Effector memory CD8-positive, alpha-beta T cell (primary cell): ENCODE measurements around the gene RPEL1.
"Not testable (repeated sequence)": the region's sequence is repeated elsewhere in the genome, so short reads cannot be mapped to it uniquely, and the experiment has no call there.

Experiments
- ATAC-seq: fragments of 150-1000 bp; cut with Tn5 transposase; replicated peaks from 2 replicates; pipeline ENCODE4 v1.10.0; 2021; ENCODE audit warnings: mild to moderate bottlenecking, moderate library complexity
- DNase-seq, 3 experiments: peaks; one replicate each; pipeline ENCODE4 v3.0.0; 2021
- H3K27ac Mint-ChIP-seq, 2 donors: one replicate each; pipeline ENCODE4 v1.8.0; 2022; ENCODE audit warnings: mild to moderate bottlenecking in 2 of 2, mixed read lengths in 2 of 2, moderate library complexity in 2 of 2
- H3K27me3 Mint-ChIP-seq, 2 donors: one replicate each; pipeline ENCODE4 v1.8.0; 2022; ENCODE audit warnings: mixed read lengths in 2 of 2
- H3K36me3 Mint-ChIP-seq: one replicate; pipeline ENCODE4 v1.8.0; 2022; ENCODE audit warnings: mild to moderate bottlenecking, moderate library complexity, mixed read lengths; ENCODE audit not compliant: insufficient read depth
- H3K4me1 Mint-ChIP-seq, 2 donors: one replicate each; pipeline ENCODE4 v1.8.0; 2022; ENCODE audit warnings: low read depth in 2 of 2, mixed read lengths in 2 of 2
- H3K4me3 Mint-ChIP-seq, 2 donors: one replicate each; pipeline ENCODE4 v1.8.0; 2022; ENCODE audit warnings: mild to moderate bottlenecking in 2 of 2, mixed read lengths in 2 of 2, moderate library complexity in 2 of 2
- H3K9me3 Mint-ChIP-seq, 2 donors: one replicate each; pipeline ENCODE4 v1.8.0; 2022; ENCODE audit warnings: mixed read lengths in 2 of 2
- total RNA-seq, 9 experiments: gene quantifications; one replicate each; lab custom pipeline; 2026; lab: John Stamatoyannopoulos, UW

RPEL1 gene
- 0 to 0.49 (median 0.07) reads per million in 9 experiments for total RNA-seq

- not testable (repeated sequence) for ATAC-seq, H3K4me1 Mint-ChIP-seq, H3K36me3 Mint-ChIP-seq, H3K27ac Mint-ChIP-seq, H3K9me3 Mint-ChIP-seq, DNase-seq, H3K4me3 Mint-ChIP-seq
- peaks cover 21 to 24% of the 10 kb centered on the region in 2 donors for H3K27me3 Mint-ChIP-seq
These were observed at the start of gene RPEL1 for GRCh38 chr10:103245587-103245986. RPEL1 (plus strand) TSS chr10:103245887; CDS start chr10:103245997, 110 bp downstream.

GRCh38 chr10:103196516-103196915 lies 49.2 kb upstream of the RPEL1 start:
- no peak for ATAC-seq
- no peak overlapping the region for H3K27ac Mint-ChIP-seq
- no peak overlapping the region for H3K4me3 Mint-ChIP-seq
- no peaks in the 10 kb centered on the region for H3K9me3 Mint-ChIP-seq
- no peak for DNase-seq
- H3K4me1 Mint-ChIP-seq, result peaks cover 18 to 21% of the 10 kb centered on the region in 2 donors
- peaks cover 15% of the 10 kb centered on the region for H3K36me3 Mint-ChIP-seq
- no peaks in the 10 kb centered on the region for H3K27me3 Mint-ChIP-seq

- Mint-ChIP-seq H3K4me3 (no peak overlapping the region), H3K27me3 (no peaks in the 10 kb centered on the region), H3K27ac (no peak overlapping the region), H3K9me3 (no peaks in the 10 kb centered on the region), H3K4me1 (peaks cover 12 to 15% of the 10 kb centered on the region in 2 donors), H3K36me3 (peaks cover 11% of the 10 kb centered on the region)
- DNase-seq (no peak), ATAC-seq (no peak)
These were observed 48.5 kb upstream of the RPEL1 start for GRCh38 chr10:103197174-103197573.

GRCh38 chr10:103197903-103198302 lies 47.8 kb upstream of the RPEL1 start:
- Mint-ChIP-seq H3K9me3 (no peaks in the 10 kb centered on the region), H3K27me3 (no peaks in the 10 kb centered on the region), H3K27ac (peak overlapping the region in 1 of 2 donors; percentile 29), H3K4me3 (no peak overlapping the region), H3K36me3 (peaks cover 5% of the 10 kb centered on the region), H3K4me1 (peaks cover 7 to 10% of the 10 kb centered on the region in 2 donors)
- ATAC-seq (no peak), DNase-seq (no peak)

GRCh38 chr10:103198648-103199047 lies 47.0 kb upstream of the RPEL1 start:
- H3K27me3 Mint-ChIP-seq, result no peaks in the 10 kb centered on the region
- DNase-seq (no peak), ATAC-seq (no peak)
- H3K27ac Mint-ChIP-seq, result no peak overlapping the region
- peaks cover under 1% of the 10 kb centered on the region for H3K36me3 Mint-ChIP-seq
- peaks cover 2 to 5% of the 10 kb centered on the region in 2 donors for H3K4me1 Mint-ChIP-seq
- no peaks in the 10 kb centered on the region for H3K9me3 Mint-ChIP-seq
- H3K4me3 Mint-ChIP-seq, result no peak overlapping the region

- no peak for DNase-seq
- H3K27ac Mint-ChIP-seq, result no peak overlapping the region
These were observed 46.2 kb upstream of the RPEL1 start for GRCh38 chr10:103199488-103199887.

GRCh38 chr10:103202319-103202718 lies 43.4 kb upstream of the RPEL1 start:
- DNase-seq, result no peak
- H3K36me3 Mint-ChIP-seq, result no peaks in the 10 kb centered on the region
- no peaks in the 10 kb centered on the region for H3K9me3 Mint-ChIP-seq
- ATAC-seq, result no peak
- no peak overlapping the region for H3K4me3 Mint-ChIP-seq
- H3K27ac Mint-ChIP-seq, result no peak overlapping the region
- H3K4me1 Mint-ChIP-seq, result no peaks in the 10 kb centered on the region
- H3K27me3 Mint-ChIP-seq, result peaks cover 15 to 17% of the 10 kb centered on the region in 2 donors

More at GRCh38 chr10:103199488-103199887, 46.2 kb upstream of the RPEL1 start:
- Mint-ChIP-seq H3K36me3 (no peaks in the 10 kb centered on the region), H3K27me3 (no peaks in the 10 kb centered on the region), H3K4me3 (no peak overlapping the region), H3K4me1 (no peaks in the 10 kb centered on the region), H3K9me3 (no peaks in the 10 kb centered on the region)
- ATAC-seq, result no peak

- Mint-ChIP-seq H3K36me3 (no peaks in the 10 kb centered on the region), H3K9me3 (no peaks in the 10 kb centered on the region), H3K27me3 (peaks cover 15 to 17% of the 10 kb centered on the region in 2 donors), H3K4me3 (no peak overlapping the region), H3K4me1 (no peaks in the 10 kb centered on the region), H3K27ac (no peak overlapping the region)
- no peak for ATAC-seq
- DNase-seq, result no peak
These were observed 42.2 kb upstream of the RPEL1 start for GRCh38 chr10:103203466-103203865.

GRCh38 chr10:103204353-103205255 lies 41.1 kb upstream of the RPEL1 start:
- no peak for DNase-seq
- H3K4me3 Mint-ChIP-seq, result no peak overlapping the region
- no peaks in the 10 kb centered on the region for H3K4me1 Mint-ChIP-seq
- peaks cover 15 to 17% of the 10 kb centered on the region in 2 donors for H3K27me3 Mint-ChIP-seq
- no peaks in the 10 kb centered on the region for H3K36me3 Mint-ChIP-seq
- ATAC-seq, result no peak
- H3K27ac Mint-ChIP-seq, result no peak overlapping the region
- no peaks in the 10 kb centered on the region for H3K9me3 Mint-ChIP-seq

GRCh38 chr10:103205401-103205800 lies 40.3 kb upstream of the RPEL1 start:
- H3K4me3 Mint-ChIP-seq, ATAC-seq, DNase-seq, H3K4me1 Mint-ChIP-seq, H3K9me3 Mint-ChIP-seq, H3K27ac Mint-ChIP-seq, H3K36me3 Mint-ChIP-seq: not testable (repeated sequence)
- H3K27me3 Mint-ChIP-seq, result peaks cover 15 to 17% of the 10 kb centered on the region in 2 donors

GRCh38 chr10:103206715-103207114 lies 39.0 kb upstream of the RPEL1 start:
- DNase-seq, ATAC-seq, H3K4me1 Mint-ChIP-seq, H3K27ac Mint-ChIP-seq, H3K9me3 Mint-ChIP-seq, H3K36me3 Mint-ChIP-seq, H3K4me3 Mint-ChIP-seq: not testable (repeated sequence)
- peaks cover 15 to 17% of the 10 kb centered on the region in 2 donors for H3K27me3 Mint-ChIP-seq

GRCh38 chr10:103207141-103207540 lies 38.5 kb upstream of the RPEL1 start:
- H3K27ac Mint-ChIP-seq, result no peak overlapping the region
- ATAC-seq, result no peak
- no peaks in the 10 kb centered on the region for H3K4me1 Mint-ChIP-seq
- DNase-seq, result no peak
- H3K9me3 Mint-ChIP-seq, result peaks cover 3 to 4% of the 10 kb centered on the region in 2 donors
- no peak overlapping the region for H3K4me3 Mint-ChIP-seq
- H3K27me3 Mint-ChIP-seq, result peaks cover 15 to 17% of the 10 kb centered on the region in 2 donors
- no peaks in the 10 kb centered on the region for H3K36me3 Mint-ChIP-seq

GRCh38 chr10:103207643-103208042 lies 38.0 kb upstream of the RPEL1 start:
- not testable (repeated sequence) for H3K36me3 Mint-ChIP-seq, DNase-seq, H3K4me3 Mint-ChIP-seq, H3K27ac Mint-ChIP-seq, ATAC-seq, H3K4me1 Mint-ChIP-seq, H3K9me3 Mint-ChIP-seq
- peaks cover 16 to 20% of the 10 kb centered on the region in 2 donors for H3K27me3 Mint-ChIP-seq

- not testable (repeated sequence) for H3K36me3 Mint-ChIP-seq
These were observed 35.4 kb upstream of the RPEL1 start for GRCh38 chr10:103210262-103210661.

More at GRCh38 chr10:103210262-103210661, 35.4 kb upstream of the RPEL1 start:
- DNase-seq, H3K27ac Mint-ChIP-seq, H3K4me1 Mint-ChIP-seq, ATAC-seq, H3K4me3 Mint-ChIP-seq: not testable (repeated sequence)
- Mint-ChIP-seq H3K27me3 (peaks cover 27 to 29% of the 10 kb centered on the region in 2 donors), H3K9me3 (peaks cover 6 to 15% of the 10 kb centered on the region in 2 donors)
